GM18507 (cell line): ENCODE results near the gene RAB1A.

Source experiments
- DNase-seq: peaks from one replicate; pipeline ENCODE4 v3.0.0; 2011; ENCODE audit warnings: low read depth; ENCODE audit not compliant: insufficient read length; ENCODE audit errors: extremely low spot score
- FAIRE-seq: peaks from 2 replicates; lab custom pipeline; 2011; peaks lifted over from hg19 to GRCh38; lab: Jason Lieb, UNC

RAB1A gene

GRCh38 chr2:65103013-65103715 is 26.7 kb downstream of the RAB1A start:
- FAIRE-seq (no peak), DNase-seq (no peak)

- DNase-seq (no peak), FAIRE-seq (no peak)
Measured at GRCh38 chr2:65101071-65101470, 28.8 kb downstream of the RAB1A start.

GRCh38 chr2:65098741-65099140 is 31.2 kb downstream of the RAB1A start:
- DNase-seq (no peak), FAIRE-seq (no peak)

DNA sequence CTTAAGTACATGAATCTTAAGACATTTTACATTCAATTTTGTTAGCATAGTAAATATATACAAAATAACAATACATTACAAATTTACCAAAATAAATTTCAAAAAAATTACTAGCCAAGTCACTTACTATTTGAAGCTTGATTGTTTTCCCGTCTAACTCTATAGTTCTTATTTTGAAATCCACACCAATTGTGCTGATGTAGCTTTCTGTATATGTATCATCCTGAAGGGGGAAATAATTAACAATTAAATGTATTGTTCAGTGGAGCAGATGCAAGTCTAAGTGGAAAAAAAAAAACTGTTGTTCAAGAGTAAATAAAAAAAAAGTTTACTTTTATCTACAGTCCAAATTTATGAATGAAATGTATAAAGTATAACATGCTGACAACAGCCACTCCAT is 32.1 kb downstream of the RAB1A start:
- DNase-seq (no peak), FAIRE-seq (no peak)

DNA sequence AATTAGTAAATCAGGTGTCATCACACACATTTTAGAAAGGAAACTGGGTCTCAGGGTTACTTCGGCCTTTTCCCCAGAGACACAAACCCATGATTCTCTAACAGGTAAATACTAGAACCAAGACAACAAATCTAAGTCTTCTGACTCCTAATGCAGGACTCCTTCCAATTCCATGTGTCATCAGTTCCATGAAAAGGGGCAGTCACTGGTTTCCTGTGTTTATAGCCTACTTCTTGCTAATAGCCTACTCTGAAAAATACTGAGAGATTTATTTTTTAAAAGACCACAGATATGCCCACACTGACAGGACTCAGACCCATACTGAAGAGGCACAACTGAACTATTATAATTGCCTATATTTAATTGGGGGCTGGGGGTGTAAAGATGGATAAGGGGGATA is 33.0 kb downstream of the RAB1A start:
- DNase-seq (no peak), FAIRE-seq (no peak)

DNA sequence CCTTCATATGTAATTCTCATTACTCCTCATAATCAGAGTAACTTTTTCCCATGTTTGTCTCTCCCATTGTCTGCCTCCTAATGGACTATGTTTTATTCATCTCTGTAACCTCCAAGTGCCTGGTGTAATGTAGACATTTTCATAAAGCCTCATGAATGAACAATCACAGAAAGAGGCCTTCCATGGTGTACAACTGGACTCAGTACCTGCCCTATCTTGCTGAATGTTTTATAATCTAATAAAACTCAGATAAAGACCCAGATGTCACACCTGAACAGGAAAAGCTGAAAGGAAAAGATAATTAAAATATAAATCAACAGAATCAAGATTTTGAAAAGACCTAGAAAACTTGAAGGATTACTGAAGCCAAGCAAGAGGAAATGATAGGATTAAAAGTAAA is 36.7 kb downstream of the RAB1A start:
- FAIRE-seq (no peak), DNase-seq (no peak)

- DNase-seq = no peak
- no peak for FAIRE-seq
Measured at GRCh38 chr2:65092791-65093190, 37.1 kb downstream of the RAB1A start.

DNA sequence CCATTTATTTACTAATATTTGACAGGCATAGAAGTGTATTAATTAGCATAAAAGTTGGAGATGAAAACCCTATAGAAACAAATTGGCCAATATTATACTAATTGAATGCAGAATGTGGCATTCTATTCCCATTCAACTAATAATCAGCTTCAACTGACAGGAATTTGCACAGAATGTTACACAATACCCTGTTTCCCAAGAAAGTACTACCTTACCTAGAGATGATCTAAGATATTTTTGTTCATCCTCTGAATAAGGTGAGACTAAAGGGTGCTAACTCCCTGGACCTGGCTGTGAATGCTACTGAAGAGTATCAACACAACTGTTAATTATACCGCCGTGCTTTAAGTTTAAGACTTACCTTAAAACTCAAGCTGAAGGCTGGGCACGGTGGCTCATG is 44.8 kb downstream of the RAB1A start:
- no peak for FAIRE-seq
- no peak for DNase-seq

GRCh38 chr2:65081232-65081685 is 48.6 kb downstream of the RAB1A start:
- DNase-seq (no peak), FAIRE-seq (no peak)

- FAIRE-seq (no peak), DNase-seq (no peak)
Measured at GRCh38 chr2:65079017-65079416, 50.9 kb downstream of the RAB1A start.

GRCh38 chr2:65077898-65078297 is 52.0 kb downstream of the RAB1A start:
- FAIRE-seq (no peak), DNase-seq (no peak)

DNA sequence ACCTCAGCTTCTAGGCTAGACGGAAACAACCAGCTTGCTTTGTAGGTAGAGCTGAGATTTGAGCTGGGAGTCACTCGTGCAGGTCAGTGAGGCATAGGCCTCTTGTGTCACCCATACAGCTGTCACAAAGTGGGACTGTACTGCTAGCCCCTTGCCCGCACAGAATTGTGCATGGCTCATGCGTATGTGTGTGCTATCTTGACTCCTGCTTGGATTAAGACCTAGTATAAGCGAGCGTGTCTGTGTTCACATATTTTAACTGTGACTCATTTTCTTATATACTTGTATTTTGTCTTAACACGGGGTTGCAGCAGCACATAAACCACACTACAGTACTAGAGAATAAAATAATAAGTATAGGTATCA is 53.6 kb downstream of the RAB1A start:
- no peak for FAIRE-seq
- DNase-seq = no peak

DNA sequence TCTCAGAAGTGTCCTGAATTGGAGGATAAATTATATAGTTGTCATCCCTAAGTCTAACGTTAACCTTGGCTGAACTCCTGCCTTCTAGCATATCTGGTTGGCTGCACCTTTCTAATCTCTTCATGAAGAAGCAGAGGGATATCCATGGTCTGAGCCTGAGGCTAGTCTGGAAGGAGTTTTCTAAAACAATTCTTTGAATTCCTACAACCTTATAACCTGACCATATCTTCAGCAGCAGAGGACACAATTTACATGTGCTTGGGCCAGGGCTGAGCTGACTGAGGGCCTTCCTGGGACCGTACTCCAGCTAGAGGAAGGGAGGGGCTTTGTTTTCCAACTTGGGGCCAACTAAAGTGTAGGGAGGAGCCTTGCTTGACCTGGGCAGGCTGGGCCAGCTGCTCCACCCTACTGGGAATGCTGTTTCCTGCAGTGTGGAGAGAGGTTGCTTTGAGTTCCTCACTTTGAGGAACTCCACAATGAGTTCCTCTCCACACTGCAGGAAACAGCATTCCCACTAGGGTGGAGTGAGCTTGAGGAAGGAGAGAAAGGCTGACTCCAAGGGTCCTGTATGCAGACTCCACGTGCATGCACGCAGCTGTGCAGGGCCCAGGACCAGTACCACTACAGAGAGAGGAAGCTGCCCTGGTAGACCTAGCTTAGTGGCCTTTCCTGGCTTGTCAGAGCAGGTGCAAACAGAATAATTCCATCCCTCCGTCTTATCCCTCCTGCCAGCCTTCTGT is 54.1 kb downstream of the RAB1A start:
- FAIRE-seq = no peak
- no peak for DNase-seq

GRCh38 chr2:65075176-65075575 is 54.7 kb downstream of the RAB1A start:
- FAIRE-seq = no peak

GRCh38 chr2:65073879-65074565 is 55.9 kb downstream of the RAB1A start:
- no peak for DNase-seq
- no peak for FAIRE-seq

More at GRCh38 chr2:65075176-65075575, 54.7 kb downstream of the RAB1A start:
- no peak for DNase-seq

GRCh38 chr2:65072181-65072970 is 57.5 kb downstream of the RAB1A start:
- FAIRE-seq = no peak
- DNase-seq = no peak

- DNase-seq (no peak), FAIRE-seq (no peak)
Measured at GRCh38 chr2:65071499-65072180, 58.3 kb downstream of the RAB1A start.

GRCh38 chr2:65070856-65071255 is 59.0 kb downstream of the RAB1A start:
- FAIRE-seq = no peak
- no peak for DNase-seq

GRCh38 chr2:65070172-65070830 is 59.6 kb downstream of the RAB1A start:
- DNase-seq (no peak), FAIRE-seq (no peak)
